Stomach (tissue), 4 donors: ENCODE data around the gene ZC3H7B.

Source experiments
- EP300 ChIP-seq: sonication (generic); formaldehyde crosslinking; IDR thresholded peaks from one replicate; pipeline ENCODE4 v1.6.1; 2017; ENCODE audit warnings: antibody characterized with exemption
- TF ChIP-seq, protein P1 (sequence below), 7 experiments: fragments of 450-650 bp in 4 of 7; fragments of 200-600 bp in 3 of 7; sonication (generic) in 3 of 7; IDR thresholded peaks; one replicate each; pipeline ENCODE4 v1.5.1; 2016 to 2019; ENCODE audit warnings: antibody characterized with exemption in 7 of 7, control low read depth in 2 of 7, mild to moderate bottlenecking in 1 of 7

- TF ChIP-seq, protein P1, sequence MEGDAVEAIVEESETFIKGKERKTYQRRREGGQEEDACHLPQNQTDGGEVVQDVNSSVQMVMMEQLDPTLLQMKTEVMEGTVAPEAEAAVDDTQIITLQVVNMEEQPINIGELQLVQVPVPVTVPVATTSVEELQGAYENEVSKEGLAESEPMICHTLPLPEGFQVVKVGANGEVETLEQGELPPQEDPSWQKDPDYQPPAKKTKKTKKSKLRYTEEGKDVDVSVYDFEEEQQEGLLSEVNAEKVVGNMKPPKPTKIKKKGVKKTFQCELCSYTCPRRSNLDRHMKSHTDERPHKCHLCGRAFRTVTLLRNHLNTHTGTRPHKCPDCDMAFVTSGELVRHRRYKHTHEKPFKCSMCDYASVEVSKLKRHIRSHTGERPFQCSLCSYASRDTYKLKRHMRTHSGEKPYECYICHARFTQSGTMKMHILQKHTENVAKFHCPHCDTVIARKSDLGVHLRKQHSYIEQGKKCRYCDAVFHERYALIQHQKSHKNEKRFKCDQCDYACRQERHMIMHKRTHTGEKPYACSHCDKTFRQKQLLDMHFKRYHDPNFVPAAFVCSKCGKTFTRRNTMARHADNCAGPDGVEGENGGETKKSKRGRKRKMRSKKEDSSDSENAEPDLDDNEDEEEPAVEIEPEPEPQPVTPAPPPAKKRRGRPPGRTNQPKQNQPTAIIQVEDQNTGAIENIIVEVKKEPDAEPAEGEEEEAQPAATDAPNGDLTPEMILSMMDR (IDR thresholded peaks at IDR 0.05), result peak in 1 of 7 experiments; percentile 3
- no peak for TF ChIP-seq EP300
Observed at GRCh38 chr22:41367680-41368542, 66.6 kb downstream of the ZC3H7B start.
